ENCODE results near the gene SORCS3. TPM values are rescaled to one million over a fixed set of nuclear protein-coding genes. Genes with fewer than 3 reads are reported as not detected.

SORCS3 gene
- total RNA-seq, 1 experiment from 2014 or later = 0.04 TPM

- Histone ChIP-seq H4K91ac (ENCODE audit: insufficient read length, low read depth, low read length) (no peak overlapping the region), H2BK15ac (ENCODE audit: low read depth, low read length) (no peak overlapping the region), H3K4me2 (ENCODE audit: insufficient read depth, insufficient read length, low read length) (no peak overlapping the region), H3K9me3 (ENCODE audit: control insufficient read depth, low read depth, low read length) (no peaks in the 10 kb centered on the region), H4K5ac (ENCODE audit: insufficient read length, low read depth, low read length) (no peak overlapping the region), H2BK20ac (ENCODE audit: low read depth, low read length, poor library complexity, severe bottlenecking) (no peak overlapping the region), H3T11ph (ENCODE audit: low read length) (no peak overlapping the region), H3K4me1 (ENCODE audit: insufficient read depth, low read length) (no peaks in the 10 kb centered on the region), H3K23me2 (ENCODE audit: insufficient read length, low read depth, low read length, poor library complexity, severe bottlenecking) (no peaks in the 10 kb centered on the region), H4K20me1 (ENCODE audit: control insufficient read depth, insufficient read depth, insufficient read length) (no peaks in the 10 kb centered on the region), H3K79me1 (ENCODE audit: insufficient read depth, low read depth, low read length, poor library complexity, severe bottlenecking) (no peaks in the 10 kb centered on the region), H3K23ac (ENCODE audit: insufficient read length, low read depth, low read length) (no peak overlapping the region), H3K27me3 (ENCODE audit: insufficient read depth, low read length) (no peaks in the 10 kb centered on the region), H3K9ac (ENCODE audit: extremely low read depth, insufficient read length, low read length) (no peak overlapping the region), H2BK120ac (ENCODE audit: low read depth, low read length, poor library complexity, severe bottlenecking) (no peak overlapping the region), H2BK12ac (ENCODE audit: insufficient read length, low read depth, low read length) (no peak overlapping the region), H3K18ac (ENCODE audit: insufficient read length, low read depth, low read length) (no peak overlapping the region), H3K79me2 (ENCODE audit: insufficient read depth, low read length) (0 out of 2 replicates have a peak, but pooled peaks cover 2% of the 10 kb centered on the region), H2BK5ac (ENCODE audit: insufficient read length, low read length) (no peak overlapping the region), H2AK5ac (ENCODE audit: insufficient read length, low read length) (no peak overlapping the region), H4K8ac (replicated peaks; ENCODE audit: insufficient read length, low read depth, low read length) (no peak overlapping the region), H2AFZ (ENCODE audit: low read length) (no peak overlapping the region), H3K27ac (ENCODE audit: insufficient read length, low read depth, low read length) (no peak overlapping the region), H3K4ac (ENCODE audit: low read depth, low read length) (no peak overlapping the region), H3K14ac (ENCODE audit: insufficient read depth, low read length) (no peak overlapping the region), H3K56ac (ENCODE audit: insufficient read length, low read depth, low read length) (no peak overlapping the region)
- Mint-ChIP-seq H3K27me3 (ENCODE audit: low read depth) (peaks cover 1% of the 10 kb centered on the region), H3K36me3 (ENCODE audit: insufficient read depth in 1 of 3, low read depth in 3 of 3) (no peaks in the 10 kb centered on the region; a peak in 2 of 7 replicates), H3K4me1 (0 out of 4 replicates have a peak, but pooled peaks cover 0 to 6% of the 10 kb centered on the region in 2 experiments), H3K4me3 (no peak overlapping the region), H3K27ac (no peak overlapping the region), H3K9me3 (no peaks in the 10 kb centered on the region; a peak in 1 of 5 replicates)
- no peak for TF ChIP-seq CTCF (conservative IDR thresholded peaks at IDR 0.05)
- DNase-seq = no peak
- no CpG with 5 or more reads among the region's 4 CpGs for WGBS (ENCODE audit: extremely low coverage, insufficient read length, low lambda C conversion rate)
Measured at GRCh38 chr10:104938031-104938430, 296.9 kb downstream of the SORCS3 start.

Measured in H9 (cell line).